HG02840 (cell line): Measurements from ENCODE around the gene FAM234A.

ENCODE experiments used
- ATAC-seq: cut with Tn5 transposase; IDR thresholded peaks from one replicate; pipeline ENCODE4 v1.9.1; 2021; ENCODE audit warnings: mild to moderate bottlenecking, moderate library complexity, moderate number of reproducible peaks; ENCODE audit not compliant: unreplicated experiment, low FRiP score

The FAM234A gene

DNA sequence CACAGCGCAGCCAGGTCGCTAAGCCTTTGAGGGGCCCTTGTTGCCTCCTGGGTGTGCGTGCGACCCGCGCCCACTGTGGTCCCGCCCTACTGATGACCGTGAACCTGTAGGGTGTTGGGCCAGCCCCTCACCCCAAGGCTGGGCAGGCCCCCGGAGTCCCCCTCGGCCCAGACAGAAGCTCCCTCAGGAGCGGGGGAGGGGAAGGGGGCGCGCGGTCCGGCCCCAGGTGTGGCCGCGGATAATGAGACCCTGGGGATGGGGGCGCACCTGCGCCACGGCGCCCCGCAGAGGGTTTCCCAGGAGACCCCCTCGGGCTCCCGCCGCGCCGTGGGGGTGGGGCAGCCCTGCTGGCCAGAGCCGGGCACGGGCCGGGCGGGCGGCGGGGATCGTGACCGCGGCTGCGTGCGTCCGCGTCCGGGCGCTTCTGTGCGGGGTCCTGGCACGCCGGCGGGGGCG, 45.4 kb downstream of the FAM234A start:
- ATAC-seq, result no peak

DNA sequence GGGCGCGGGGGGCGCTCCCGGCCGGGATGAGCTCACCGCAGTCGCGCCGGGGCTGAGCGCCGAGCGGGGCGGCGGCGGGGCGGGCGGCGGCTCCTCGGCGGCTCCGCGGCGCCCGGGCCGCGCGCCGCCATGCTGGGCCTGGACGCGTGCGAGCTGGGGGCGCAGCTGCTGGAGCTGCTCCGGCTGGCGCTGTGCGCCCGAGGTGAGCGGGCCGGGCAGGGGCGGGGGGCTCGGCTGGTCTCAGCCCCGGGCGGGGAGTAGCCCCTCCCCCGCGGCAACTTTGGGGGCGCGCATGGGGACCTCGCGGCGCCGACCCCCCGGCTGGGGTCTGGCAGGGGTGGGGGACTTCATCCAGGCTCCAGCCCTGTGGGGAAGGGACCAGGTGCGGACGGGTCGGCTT, 45.9 kb downstream of the FAM234A start, which contains the start of gene ARHGDIG:
Gene ARHGDIG (plus strand): TSS at position 40 of the 400 bp plus-strand sequence. CDS start 90 bp downstream, at position 130.
- ATAC-seq, result no peak

DNA sequence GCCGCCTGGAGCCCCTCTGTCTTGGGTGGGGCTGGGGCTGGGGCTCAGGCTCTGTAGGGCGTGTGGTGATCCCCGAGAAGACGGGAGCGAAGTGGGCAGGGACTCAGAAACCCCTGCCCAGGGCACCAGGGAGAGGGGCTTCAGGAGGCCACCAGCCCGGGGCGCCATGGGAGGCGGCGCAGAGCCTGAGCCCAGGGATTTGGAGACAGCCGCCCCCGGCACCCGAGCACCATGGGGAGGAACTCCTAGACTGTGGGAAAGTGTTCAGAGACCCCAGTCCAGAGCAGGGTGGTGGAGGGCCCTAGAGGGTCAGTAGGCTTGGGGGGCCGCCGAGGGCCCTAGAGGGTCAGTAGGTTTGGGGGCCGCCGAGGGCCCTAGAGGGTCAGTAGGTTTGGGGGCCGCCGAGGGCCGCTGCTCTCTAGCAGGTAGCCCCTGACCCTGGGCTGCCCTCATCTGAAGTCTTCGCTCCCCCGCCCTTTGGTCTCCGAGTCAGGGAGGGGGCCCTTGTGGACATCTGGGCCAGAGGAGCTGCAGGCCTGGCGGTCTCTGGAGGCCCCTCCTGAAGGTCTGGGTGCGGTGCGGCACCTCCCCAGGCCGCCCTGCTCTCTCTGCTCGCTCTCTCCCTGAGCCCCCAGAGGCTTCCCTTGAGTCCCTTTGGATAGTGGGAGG, 46.5 kb downstream of the FAM234A start:
- no peak for ATAC-seq

DNA sequence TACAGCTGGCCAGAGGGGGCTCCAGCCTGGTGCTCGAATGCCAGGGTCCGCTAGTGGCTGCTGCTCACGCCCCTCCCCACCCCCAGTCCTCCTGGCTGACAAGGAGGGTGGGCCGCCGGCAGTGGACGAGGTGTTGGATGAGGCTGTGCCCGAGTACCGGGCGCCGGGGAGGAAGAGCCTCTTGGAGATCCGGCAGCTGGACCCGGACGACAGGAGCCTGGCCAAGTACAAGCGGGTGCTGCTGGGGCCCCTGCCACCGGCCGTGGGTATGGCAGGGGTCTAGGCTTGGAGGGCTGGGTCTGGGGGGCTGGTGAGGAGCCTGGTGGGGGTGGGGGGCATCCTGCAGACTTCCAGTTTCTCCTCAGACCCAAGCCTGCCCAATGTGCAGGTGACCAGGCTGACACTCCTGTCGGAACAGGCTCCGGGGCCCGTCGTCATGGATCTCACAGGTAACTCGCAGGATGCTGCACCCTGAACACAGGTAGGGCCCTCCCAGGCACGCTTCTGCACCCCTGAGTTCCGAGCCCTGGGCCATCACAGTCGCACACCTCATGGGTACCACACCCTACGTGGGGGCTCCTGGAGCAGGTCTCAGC, 47.1 kb downstream of the FAM234A start:
- ATAC-seq, result no peak

DNA sequence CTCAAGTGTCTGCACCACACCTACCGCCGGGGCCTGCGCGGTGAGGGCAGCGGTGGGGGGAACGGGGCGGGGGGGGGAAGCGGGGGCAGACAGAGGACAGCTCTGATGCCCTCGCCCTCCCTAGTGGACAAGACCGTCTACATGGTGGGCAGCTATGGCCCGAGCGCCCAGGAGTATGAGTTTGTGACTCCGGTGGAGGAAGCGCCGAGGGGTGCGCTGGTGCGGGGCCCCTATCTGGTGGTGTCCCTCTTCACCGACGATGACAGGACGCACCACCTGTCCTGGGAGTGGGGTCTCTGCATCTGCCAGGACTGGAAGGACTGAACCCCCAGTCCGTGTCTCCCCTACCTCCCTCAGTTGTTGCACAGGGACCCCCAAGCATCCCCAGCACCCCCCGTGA, 47.9 kb downstream of the FAM234A start:
- no peak for ATAC-seq

DNA sequence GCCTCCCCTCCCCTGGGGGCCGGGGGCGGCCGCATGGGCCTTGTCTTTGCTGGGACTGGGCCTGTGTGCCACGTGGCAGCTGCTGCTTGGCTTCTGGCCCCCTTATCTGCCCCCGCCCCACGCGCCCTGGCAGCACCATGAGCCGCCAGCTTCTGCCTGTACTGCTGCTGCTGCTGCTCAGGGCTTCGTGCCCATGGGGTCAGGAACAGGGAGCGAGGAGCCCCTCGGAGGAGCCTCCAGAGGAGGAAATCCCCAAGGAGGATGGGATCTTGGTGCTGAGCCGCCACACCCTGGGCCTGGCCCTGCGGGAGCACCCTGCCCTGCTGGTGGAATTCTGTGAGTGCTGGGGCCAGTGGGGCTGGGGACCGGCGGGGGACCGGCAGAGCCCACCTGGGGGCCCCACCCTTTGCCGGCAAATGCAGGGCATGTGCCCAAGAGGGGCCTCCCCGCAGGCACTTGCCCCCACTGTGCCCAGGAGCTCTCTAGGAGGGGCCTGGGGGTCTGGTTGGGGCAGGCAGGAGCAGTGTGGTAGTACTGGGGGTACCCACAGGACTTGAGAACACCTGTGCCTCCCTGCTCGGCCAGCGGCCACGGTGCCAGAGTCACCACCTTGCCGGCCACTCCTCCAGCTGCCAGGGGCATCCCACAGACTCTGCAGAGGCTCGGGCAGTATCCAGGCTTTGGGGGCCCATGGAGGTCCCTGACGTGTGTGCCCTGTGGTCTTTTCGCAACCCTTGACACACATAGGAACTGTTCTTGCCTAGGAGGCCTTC, 48.6 kb downstream of the FAM234A start, which contains the start of gene PDIA2:
Gene PDIA2 (plus strand): TSS at position 132 of the 773 bp plus-strand sequence. CDS start 6 bp downstream, at position 138.
- no peak for ATAC-seq

DNA sequence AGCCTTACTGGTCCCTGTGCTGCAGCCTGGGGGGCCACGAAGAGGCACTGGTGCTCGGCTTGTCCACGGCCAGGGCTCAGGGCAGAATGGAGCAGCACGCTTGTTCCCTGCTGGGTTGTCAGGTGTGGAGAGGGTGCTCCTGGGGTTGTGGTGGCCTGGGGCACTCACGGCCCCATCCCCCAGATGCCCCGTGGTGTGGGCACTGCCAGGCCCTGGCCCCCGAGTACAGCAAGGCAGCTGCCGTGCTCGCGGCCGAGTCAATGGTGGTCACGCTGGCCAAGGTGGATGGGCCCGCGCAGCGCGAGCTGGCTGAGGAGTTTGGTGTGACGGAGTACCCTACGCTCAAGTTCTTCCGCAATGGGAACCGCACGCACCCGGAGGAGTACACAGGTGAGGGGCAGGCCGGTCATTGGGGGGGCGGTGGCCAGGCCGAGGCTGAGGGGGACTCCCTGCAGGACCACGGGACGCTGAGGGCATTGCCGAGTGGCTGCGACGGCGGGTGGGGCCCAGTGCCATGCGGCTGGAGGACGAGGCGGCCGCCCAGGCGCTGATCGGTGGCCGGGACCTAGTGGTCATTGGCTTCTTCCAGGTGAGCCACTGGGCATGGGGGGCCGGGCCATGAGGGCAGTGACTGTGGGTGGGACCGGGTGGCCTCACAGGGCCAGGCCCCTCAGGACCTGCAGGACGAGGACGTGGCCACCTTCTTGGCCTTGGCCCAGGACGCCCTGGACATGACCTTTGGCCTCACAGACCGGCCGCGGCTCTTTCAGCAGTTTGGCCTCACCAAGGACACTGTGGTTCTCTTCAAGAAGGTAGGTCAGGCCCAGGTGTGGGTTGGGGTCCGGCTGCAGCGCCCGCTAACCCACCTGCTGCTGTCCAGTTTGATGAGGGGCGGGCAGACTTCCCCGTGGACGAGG, 49.8 kb downstream of the FAM234A start:
- ATAC-seq, result no peak

DNA sequence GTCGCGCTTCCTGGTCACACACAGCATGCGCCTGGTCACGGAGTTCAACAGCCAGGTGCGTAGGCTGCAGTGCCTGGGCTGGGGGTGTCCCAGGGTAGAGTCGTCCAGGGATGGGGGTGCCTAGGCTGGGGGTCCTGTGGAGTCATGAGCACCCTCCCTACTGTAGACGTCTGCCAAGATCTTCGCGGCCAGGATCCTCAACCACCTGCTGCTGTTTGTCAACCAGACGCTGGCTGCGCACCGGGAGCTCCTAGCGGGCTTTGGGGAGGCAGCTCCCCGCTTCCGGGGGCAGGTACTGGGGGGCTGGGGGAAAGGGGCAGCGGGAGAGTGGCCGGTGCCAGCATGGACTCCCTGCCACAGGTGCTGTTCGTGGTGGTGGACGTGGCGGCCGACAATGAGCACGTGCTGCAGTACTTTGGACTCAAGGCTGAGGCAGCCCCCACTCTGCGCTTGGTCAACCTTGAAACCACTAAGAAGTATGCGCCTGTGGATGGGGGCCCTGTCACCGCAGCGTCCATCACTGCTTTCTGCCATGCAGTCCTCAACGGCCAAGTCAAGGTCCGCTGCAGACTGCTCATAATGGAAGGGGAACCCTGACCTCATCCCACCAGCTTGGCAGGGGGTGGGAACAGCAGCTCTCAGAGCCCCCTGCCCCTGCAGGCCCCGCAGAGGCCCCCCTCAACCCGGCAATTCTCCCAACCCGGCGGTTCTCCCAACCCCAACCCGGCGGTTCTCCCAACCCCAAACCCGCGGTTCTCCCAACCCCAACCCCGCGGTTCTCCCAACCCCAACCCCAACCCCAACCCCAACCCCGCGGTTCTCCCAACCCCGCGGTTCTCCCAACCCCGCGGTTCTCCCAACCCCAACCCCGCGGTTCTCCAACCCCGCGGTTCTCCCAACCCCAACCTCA, 50.8 kb downstream of the FAM234A start:
- ATAC-seq, result no peak

DNA sequence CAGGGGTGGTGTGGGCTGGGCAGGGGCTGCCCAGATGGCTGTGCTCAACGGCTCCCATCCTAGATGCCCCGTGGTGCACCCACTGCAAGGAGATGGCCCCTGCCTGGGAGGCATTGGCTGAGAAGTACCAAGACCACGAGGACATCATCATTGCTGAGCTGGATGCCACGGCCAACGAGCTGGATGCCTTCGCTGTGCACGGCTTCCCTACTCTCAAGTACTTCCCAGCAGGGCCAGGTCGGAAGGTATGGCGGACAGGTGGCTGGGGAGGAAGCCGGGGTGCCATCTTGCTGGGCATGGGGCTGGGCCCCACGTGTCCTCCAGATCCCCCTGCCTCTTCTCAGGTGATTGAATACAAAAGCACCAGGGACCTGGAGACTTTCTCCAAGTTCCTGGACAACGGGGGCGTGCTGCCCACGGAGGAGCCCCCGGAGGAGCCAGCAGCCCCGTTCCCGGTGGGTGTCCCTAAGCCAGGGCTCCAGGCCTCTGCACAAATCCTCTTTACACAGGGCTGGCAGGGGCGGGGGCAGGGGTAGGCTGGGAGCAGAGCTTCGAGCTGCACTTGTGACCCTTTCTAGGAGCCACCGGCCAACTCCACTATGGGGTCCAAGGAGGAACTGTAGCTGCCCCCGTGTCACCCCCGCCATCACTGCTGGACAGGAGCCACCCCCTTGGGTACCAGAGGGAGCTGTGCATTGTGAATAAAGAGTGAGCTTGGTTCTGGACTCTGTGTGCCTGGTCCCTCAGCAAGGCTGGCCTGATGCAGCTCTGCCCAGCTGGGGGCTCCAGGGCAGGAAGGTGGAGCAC, 52.1 kb downstream of the FAM234A start:
- ATAC-seq, result no peak

DNA sequence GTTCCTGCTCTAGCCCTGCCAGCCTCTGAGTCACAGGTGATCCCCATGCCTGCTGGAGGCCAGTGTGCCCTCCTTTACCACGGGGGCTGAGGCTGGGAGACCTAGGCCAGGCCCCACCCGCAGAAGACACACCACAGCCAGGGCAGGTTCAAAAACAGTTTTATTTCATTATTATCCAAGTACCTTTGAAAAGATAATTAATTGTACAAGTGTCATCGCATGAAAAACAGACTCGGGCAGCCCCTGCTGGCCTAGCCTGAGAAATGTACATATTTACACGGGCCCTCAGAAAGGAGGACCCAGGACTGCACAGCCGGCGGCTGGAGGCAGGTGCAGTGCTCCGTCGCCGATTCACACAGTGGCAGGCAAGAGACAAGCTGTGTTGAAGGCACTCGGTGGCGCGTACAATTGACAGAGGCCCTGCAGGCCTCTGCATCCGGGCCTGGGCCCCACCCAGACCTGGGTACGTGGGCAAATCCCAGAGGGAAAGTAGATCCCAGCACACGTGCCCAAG, 52.7 kb downstream of the FAM234A start:
- no peak for ATAC-seq

DNA sequence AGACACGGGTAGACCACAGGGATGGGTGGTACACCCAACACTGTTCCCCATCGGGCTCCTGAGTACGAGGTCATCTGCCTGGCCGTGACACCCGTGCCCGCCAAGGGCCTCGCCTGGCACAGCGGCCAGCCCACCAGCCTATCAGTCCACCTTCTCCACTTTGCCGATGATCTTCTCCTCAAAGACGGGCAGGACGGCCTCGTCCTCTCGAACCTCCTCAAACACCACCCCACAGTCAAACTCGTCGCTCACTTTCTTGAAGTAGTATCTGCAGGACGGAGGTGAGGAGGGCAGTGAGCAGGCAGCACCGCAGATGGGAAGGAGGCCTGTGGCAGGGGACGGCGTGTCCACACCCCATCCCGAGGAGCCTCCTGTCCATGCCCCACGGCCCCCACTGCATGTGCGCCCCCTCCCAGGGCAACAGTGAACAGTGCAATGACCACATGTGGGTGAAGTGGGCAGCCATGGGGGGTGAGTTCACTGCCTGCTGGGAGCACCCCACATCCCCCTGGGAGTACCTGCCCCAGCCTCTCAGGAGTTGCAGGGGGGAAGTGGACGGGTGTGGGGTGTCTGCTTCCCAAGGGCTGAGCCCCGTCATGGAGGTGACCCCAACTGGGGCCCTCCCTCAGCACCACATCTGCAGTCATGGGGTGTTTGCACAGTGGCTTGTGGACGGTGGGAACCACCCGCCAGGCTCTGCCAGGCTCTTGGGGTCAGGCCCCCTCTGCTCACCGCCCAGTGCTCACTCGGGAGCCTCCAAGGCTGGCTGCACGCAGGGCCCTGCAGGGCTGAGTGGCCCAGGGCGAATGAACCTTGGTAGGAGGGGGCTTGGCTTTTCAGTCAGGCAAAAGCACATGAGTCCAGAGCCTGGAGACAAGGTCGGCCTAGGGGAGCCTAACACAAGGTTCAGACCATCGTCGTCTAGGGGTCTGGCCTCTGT, 53.6 kb downstream of the FAM234A start:
- no peak for ATAC-seq

DNA sequence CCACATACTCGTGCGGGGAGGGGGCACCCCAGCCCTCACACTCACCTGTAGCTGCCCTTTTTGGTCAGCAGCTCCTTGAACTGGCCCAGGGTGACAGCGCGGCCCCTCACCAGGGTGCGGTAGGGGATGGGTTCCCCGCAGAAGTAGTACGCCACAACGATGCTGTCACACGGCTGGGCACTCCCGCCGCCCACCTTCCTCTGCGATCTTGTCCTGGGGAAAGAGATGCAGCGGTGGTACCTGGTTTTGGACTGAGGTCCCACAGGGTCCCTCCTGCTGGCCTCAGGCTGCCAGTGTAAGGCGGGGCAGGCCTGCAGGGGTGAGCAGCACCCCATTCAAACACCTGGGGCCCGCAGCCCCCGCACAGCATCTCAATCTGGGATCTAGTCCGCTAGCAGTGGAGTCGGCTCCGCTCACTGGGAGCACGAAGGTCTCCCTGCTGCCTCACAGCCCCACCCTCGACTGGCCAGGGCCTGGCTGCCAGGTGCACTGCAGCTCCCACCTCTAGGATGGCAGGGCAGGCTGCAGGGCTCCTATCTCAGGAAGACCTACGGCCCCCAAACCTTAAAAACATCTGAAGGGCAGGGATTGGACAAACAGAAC, 54.9 kb downstream of the FAM234A start:
- ATAC-seq, result no peak

DNA sequence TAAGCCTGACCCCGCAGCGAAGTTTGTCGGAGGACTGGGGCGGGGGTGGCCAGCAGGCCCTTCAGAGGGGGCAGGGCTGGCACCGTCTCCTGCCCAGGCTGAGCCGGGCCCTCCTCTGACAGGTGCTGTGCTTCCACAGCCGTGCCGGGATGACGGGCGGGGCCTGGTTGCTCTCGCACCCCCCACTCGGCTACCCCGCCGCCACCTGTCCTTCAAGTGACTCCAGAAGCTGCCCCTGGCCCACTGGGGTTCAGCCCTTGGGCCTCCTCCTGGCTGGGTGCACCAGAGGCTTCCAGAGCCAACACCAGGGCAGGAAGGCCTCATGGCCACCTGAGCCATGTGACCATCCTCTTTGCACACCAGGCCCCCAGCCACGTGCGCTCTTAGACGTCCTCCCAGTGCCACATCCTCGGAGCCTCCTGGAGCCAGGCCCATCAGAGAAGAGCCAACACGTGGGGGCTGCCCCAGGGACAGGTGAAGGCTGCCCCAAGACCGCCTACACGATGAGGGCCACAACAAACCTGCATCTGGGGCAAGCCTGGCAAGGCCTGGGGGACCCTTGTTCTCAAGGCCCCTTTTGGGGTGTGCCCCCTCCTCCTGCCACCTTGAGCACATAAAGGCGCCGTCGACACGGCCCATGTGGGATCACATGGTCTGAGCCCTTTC, 55.5 kb downstream of the FAM234A start:
- no peak for ATAC-seq

DNA sequence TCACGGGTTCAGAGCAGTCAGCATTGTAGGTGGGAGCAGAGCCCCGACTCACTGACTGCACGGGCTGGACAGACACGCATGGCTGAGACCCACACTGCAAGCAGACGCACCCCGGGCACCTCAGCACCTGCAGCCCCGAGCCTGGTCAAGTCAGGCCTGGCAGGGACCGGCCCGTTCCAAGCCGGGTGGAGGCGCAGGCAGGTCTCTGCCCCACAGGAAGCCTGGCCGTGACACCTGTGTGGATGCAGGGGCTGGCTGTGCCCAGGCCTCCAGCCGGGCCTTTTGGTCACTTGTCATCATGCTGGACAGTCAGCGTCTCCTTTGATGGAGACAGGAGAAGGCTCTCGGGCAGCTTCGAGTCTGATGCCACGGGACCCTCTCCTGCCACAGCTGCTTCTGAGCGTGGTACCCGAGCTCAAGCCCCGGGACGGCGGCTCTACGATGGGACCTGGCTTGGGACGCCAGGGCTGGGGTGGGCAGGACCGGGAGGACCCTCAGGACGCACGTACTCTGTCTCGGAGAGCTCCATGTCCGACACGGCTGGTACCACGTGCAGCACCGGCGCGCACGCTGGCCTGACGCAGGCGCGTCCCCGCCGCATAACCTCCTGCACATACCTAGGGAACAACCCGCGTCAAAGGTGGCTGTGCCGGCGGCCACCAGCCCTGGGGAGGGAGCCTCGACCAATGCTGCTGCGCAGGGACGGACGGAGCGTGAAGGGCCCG, 56.2 kb downstream of the FAM234A start:
- no peak for ATAC-seq

DNA sequence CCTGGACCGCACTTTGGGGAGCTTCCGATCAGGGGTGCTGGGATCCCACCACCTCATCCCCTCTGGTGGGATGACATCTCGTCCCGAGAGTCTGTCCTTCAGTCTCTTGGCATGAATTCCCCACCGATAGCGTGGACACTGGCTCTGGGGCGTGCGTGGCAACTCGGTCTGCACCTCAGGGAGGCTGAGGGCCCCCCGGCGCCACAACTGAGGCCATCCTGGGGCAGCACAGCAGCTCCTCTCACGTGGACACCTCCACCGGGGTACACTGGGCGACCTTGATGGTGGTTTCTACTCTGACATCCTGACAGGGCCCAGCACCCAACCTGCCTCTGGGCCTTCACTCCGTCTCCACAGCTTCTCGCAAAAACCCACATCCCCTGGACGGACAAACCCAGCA, 56.9 kb downstream of the FAM234A start:
- ATAC-seq, result no peak
